SK-N-SH treated with all-trans-retinoic acid at 6 μM for 48 hours (cell line): ENCODE measurements around the gene BTN2A1.

Source experiments
- CREB5 ChIP-seq: fragments of 250-450 bp; sonication (Bioruptor Pico); IDR thresholded peaks from 2 replicates; pipeline ENCODE4 v1.5.1; 2020; ENCODE audit warnings: low read depth, mild to moderate bottlenecking, moderate library complexity
- CSDC2 ChIP-seq: fragments of 250-450 bp; sonication (Bioruptor Pico); IDR thresholded peaks from 2 replicates; pipeline ENCODE4 v1.5.0; 2020; ENCODE audit warnings: mild to moderate bottlenecking, moderate library complexity
- CSRNP3 ChIP-seq: fragments of 250-450 bp; sonication (Bioruptor Pico); IDR thresholded peaks from 2 replicates; pipeline ENCODE4 v1.5.1; 2021; ENCODE audit warnings: mild to moderate bottlenecking, moderate library complexity
- SNAI2 ChIP-seq: fragments of 250-450 bp; sonication (Bioruptor Pico); IDR thresholded peaks from 2 replicates; pipeline ENCODE4 v1.5.0; 2020; ENCODE audit warnings: mild to moderate bottlenecking, moderate library complexity
- TSHZ2 ChIP-seq: fragments of 250-450 bp; sonication (Bioruptor Pico); IDR thresholded peaks from 2 replicates; pipeline ENCODE4 v1.5.0; 2020; ENCODE audit warnings: mild to moderate bottlenecking, moderate library complexity
- ZFP30 ChIP-seq: fragments of 450-650 bp; formaldehyde crosslinking; IDR thresholded peaks from 2 replicates; pipeline ENCODE4 v1.5.0; 2022; ENCODE audit warnings: mild to moderate bottlenecking, moderate library complexity
- ZNF565 ChIP-seq: fragments of 450-650 bp; formaldehyde crosslinking; conservative IDR thresholded peaks from 2 replicates; pipeline ENCODE4 v1.5.0; 2020; ENCODE audit warnings: low read depth, mild to moderate bottlenecking, moderate library complexity

- TF ChIP-seq SNAI2 (CRISPR knock-in tag) (no peak), ZFP30 (CRISPR knock-in tag) (no peak), TSHZ2 (CRISPR knock-in tag) (no peak), CSRNP3 (no peak), CREB5 (CRISPR knock-in tag) (no peak), ZNF565 (CRISPR knock-in tag) (no peak), CSDC2 (CRISPR knock-in tag) (no peak)
These were observed 16.1 kb downstream of the BTN2A1 start for GRCh38 chr6:26473758-26474438.
